ENCODE results near the gene NMNAT1.
A peak's percentile ranks its signal among the peaks of the same experiment; 100 is the strongest.

Gene NMNAT1

GRCh38 chr1:9922342-9922741 lies 20.9 kb upstream of the NMNAT1 start:
- TF ChIP-seq, protein P1, sequence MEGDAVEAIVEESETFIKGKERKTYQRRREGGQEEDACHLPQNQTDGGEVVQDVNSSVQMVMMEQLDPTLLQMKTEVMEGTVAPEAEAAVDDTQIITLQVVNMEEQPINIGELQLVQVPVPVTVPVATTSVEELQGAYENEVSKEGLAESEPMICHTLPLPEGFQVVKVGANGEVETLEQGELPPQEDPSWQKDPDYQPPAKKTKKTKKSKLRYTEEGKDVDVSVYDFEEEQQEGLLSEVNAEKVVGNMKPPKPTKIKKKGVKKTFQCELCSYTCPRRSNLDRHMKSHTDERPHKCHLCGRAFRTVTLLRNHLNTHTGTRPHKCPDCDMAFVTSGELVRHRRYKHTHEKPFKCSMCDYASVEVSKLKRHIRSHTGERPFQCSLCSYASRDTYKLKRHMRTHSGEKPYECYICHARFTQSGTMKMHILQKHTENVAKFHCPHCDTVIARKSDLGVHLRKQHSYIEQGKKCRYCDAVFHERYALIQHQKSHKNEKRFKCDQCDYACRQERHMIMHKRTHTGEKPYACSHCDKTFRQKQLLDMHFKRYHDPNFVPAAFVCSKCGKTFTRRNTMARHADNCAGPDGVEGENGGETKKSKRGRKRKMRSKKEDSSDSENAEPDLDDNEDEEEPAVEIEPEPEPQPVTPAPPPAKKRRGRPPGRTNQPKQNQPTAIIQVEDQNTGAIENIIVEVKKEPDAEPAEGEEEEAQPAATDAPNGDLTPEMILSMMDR (IDR thresholded peaks at IDR 0.05; ENCODE audit: borderline replicate concordance, insufficient read depth, low read depth, low read length) = no peak
- H3K4me3 ChIP-seq (ENCODE audit: low read depth, low read length) = no peak overlapping the region

- TF ChIP-seq, protein P1 (IDR thresholded peaks at IDR 0.05; ENCODE audit: borderline replicate concordance, insufficient read depth, low read depth, low read length) = no peak
- H3K4me3 ChIP-seq (ENCODE audit: low read depth, low read length) = no peak overlapping the region
Measured at GRCh38 chr1:9927259-9927658, 16.0 kb upstream of the NMNAT1 start.

- H3K4me3 ChIP-seq (ENCODE audit: low read depth, low read length) = no peak overlapping the region
- TF ChIP-seq, protein P1 (IDR thresholded peaks at IDR 0.05; ENCODE audit: borderline replicate concordance, insufficient read depth, low read depth, low read length) = no peak
Measured at GRCh38 chr1:9929431-9930385, 13.6 kb upstream of the NMNAT1 start.

DNA sequence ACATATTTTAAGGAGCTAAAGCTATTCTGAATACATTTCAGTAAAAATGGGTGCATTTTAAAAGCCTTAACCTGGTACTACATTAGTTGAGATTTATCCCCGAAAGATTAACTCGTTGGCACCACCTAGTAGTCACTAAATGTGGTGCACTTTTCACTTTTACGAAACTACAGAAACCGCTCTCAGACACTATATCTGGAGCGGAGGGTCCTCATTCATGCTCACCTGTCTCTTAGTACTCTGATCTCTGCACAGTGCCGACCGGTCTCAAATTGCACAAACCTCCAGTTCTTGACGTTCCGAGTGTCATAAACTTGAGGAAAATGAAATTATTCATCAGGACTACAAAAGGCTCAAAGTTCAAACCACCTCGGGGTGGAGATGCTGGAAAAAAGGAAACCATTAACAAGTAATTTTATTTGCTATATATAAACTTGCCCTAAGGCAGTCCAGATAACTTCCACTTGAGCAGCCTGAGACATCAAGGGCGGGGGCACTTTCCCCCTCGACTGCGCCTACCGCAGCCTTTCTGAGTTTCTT lies 806 bp upstream of the NMNAT1 start:
- TF ChIP-seq, protein P1 (IDR thresholded peaks at IDR 0.05; ENCODE audit: borderline replicate concordance, insufficient read depth, low read depth, low read length) = peak; percentile 29; the same call in 1 of the 2 replicates
- H3K4me3 ChIP-seq (ENCODE audit: low read depth, low read length) = peak overlapping the region; percentile 91

DNA sequence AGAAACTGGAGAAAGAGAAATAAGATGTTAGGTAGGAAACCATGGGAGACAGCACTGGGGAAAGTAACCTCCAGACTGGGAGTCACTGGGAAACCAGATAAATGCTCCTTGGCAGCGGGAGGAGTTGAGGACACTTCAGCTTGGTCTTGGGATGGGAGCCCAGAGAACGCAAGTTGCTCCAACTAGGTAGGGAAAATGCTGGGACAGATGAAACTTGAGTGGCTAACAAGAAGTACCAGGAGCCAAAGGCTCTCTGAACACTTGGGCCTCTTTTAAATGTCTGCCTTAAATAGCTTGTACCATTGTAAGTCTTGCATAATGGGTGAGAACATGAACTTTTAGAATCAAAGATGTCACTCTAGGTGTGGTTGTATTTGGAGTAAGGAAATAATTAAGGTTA lies 3.0 kb downstream of the NMNAT1 start:
- TF ChIP-seq, protein P1 (IDR thresholded peaks at IDR 0.05; ENCODE audit: borderline replicate concordance, insufficient read depth, low read depth, low read length) = no peak
- no peak overlapping the region for H3K4me3 ChIP-seq (ENCODE audit: low read depth, low read length)

- TF ChIP-seq, protein P1 (IDR thresholded peaks at IDR 0.05; ENCODE audit: borderline replicate concordance, insufficient read depth, low read depth, low read length) = no peak
- no peak overlapping the region for H3K4me3 ChIP-seq (ENCODE audit: low read depth, low read length)
Measured at GRCh38 chr1:9957726-9958125, 14.5 kb downstream of the NMNAT1 start.
